Measurements from ENCODE around the gene GDF9. TPM values are rescaled to one million over a fixed set of nuclear protein-coding genes. Genes with fewer than 3 reads are reported as not detected.

Gene GDF9
- total and polyA plus RNA-seq, 10 donors = 0.17 to 0.59 (median 0.37) TPM; not detected in 3

DNA sequence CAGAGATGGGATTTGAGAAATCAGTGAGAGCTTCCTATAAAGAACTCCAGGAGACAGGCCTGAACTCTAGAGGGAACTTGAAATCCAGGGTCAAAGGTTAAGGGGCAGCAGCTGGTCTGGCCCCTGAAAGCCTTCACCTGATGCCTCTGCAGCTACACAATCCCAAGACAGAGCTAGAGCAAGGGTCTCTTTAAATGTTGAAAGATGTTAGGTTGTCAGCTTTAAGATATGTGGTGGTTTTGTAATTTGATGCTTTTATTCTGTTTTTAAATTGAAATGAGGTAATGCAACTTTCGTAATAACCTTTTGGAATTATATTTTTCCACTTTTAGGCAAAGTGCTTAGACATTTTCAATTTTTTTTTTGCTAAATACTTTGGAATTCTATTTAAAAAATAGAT, 50.8 kb downstream of the GDF9 start:
- WGBS, 5 donors = 94 to 98% (median 96%) methylated on average over 1 of the region's 1 CpG
- TF ChIP-seq, protein P1, sequence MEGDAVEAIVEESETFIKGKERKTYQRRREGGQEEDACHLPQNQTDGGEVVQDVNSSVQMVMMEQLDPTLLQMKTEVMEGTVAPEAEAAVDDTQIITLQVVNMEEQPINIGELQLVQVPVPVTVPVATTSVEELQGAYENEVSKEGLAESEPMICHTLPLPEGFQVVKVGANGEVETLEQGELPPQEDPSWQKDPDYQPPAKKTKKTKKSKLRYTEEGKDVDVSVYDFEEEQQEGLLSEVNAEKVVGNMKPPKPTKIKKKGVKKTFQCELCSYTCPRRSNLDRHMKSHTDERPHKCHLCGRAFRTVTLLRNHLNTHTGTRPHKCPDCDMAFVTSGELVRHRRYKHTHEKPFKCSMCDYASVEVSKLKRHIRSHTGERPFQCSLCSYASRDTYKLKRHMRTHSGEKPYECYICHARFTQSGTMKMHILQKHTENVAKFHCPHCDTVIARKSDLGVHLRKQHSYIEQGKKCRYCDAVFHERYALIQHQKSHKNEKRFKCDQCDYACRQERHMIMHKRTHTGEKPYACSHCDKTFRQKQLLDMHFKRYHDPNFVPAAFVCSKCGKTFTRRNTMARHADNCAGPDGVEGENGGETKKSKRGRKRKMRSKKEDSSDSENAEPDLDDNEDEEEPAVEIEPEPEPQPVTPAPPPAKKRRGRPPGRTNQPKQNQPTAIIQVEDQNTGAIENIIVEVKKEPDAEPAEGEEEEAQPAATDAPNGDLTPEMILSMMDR (IDR thresholded peaks at IDR 0.05 in 8 of 11, conservative IDR thresholded peaks at IDR 0.05 in 3 of 11) = no peak
- TF ChIP-seq POLR2AphosphoS5 (IDR thresholded peaks at IDR 0.05) (no peak), POLR2A (IDR thresholded peaks at IDR 0.05) (no peak)
- DNase-seq = no peak
- Histone ChIP-seq H3K4me3 (no peak overlapping the region), H3K36me3 (no peaks in the 10 kb centered on the region), H3K27me3 (replicated peaks in 1 of 7) (peaks cover 0 to 68% (median 53%) of the 10 kb centered on the region in 7 donors), H3K4me1 (peaks cover 10 to 38% (median 26%) of the 10 kb centered on the region in 6 donors), H3K27ac (no peak overlapping the region), H3K9me3 (peaks cover 0 to 4% (median 0%) of the 10 kb centered on the region in 8 donors)
- intact Hi-C loops (cut with DNase I; ENCODE audit: low total_unique reads) = loop anchor here (10.0 kb wide), 1 partner anchor 291 kb away; no protein-coding TSS in a partner anchor

DNA sequence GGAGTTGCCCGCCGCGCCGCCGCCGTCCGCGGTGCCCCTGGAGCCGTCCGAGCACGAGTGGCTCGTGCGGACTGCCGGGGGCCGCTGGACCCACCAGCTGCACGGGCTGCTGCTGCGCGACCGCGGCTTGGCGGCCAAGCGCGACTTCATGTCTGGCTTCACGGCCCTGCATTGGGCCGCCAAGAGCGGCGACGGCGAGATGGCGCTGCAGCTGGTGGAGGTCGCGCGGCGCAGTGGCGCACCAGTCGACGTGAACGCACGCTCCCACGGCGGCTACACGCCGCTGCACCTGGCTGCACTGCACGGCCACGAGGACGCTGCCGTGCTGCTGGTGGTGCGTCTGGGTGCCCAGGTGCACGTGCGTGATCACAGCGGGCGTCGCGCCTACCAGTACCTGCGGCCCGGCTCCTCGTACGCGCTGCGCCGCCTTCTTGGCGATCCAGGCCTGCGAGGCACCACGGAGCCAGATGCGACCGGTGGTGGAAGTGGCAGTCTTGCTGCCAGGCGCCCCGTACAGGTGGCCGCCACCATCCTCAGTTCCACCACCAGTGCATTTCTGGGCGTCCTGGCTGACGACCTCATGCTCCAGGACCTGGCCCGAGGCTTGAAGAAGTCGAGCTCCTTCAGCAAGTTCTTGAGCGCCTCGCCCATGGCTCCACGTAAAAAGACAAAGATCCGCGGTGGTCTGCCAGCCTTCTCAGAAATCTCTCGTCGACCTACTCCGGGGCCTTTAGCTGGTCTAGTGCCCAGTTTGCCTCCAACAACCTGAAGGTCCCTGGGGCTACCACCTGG, 51.6 kb downstream of the GDF9 start:
- peak overlapping the region in 5 of 8 donors; percentile 31 to 65 (median 35) for H3K4me3 ChIP-seq
- TF ChIP-seq POLR2AphosphoS5 (IDR thresholded peaks at IDR 0.05) (no peak), POLR2A (IDR thresholded peaks at IDR 0.05) (no peak)
- TF ChIP-seq, protein P1 (IDR thresholded peaks at IDR 0.05 in 8 of 11, conservative IDR thresholded peaks at IDR 0.05 in 3 of 11) = no peak
- H3K27ac ChIP-seq = no peak overlapping the region
- WGBS, 5 donors = 65 to 95% (median 65%) methylated on average over 16 to 81 of the region's 81 CpGs
- H3K27me3 ChIP-seq (replicated peaks in 1 of 7) = peaks cover 0 to 68% (median 55%) of the 10 kb centered on the region in 7 donors
- H3K36me3 ChIP-seq = no peaks in the 10 kb centered on the region
- peaks cover 0 to 4% (median 0%) of the 10 kb centered on the region in 8 donors for H3K9me3 ChIP-seq
- peaks cover 10 to 30% (median 21%) of the 10 kb centered on the region in 6 donors for H3K4me1 ChIP-seq
- no peak for DNase-seq
- intact Hi-C loops (cut with DNase I; ENCODE audit: low total_unique reads) = loop anchor here (10.0 kb wide), 1 partner anchor 290 kb away; no protein-coding TSS in a partner anchor

DNA sequence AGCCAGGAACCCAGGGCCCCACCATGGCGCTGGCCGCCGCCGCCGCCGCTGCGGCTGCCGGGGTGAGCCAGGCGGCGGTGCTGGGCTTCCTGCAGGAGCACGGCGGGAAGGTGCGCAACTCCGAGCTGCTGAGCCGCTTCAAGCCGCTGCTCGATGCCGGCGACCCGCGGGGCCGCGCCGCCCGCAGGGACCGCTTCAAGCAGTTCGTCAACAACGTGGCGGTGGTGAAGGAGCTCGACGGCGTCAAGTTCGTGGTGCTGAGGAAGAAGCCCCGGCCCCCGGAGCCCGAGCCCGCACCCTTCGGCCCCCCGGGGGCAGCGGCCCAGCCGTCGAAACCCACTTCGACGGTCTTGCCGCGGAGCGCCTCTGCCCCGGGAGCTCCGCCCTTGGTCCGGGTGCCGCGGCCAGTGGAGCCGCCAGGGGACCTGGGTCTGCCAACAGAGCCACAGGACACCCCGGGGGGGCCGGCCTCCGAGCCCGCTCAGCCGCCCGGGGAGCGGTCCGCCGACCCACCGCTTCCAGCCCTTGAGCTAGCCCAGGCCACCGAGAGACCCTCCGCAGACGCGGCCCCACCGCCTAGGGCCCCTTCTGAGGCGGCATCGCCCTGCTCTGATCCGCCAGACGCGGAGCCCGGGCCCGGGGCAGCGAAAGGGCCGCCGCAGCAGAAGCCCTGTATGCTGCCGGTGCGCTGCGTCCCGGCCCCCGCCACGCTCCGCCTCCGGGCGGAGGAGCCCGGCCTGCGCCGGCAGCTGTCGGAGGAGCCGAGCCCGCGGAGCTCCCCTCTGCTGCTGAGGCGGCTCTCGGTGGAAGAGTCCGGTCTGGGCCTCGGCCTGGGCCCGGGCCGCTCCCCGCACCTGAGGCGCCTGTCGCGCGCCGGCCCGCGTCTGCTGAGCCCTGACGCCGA, 52.4 kb downstream of the GDF9 start:
- Histone ChIP-seq H3K4me1 (peaks cover 9 to 25% (median 19%) of the 10 kb centered on the region in 6 donors), H3K9me3 (peaks cover 0 to 4% (median 0%) of the 10 kb centered on the region in 8 donors), H3K36me3 (no peaks in the 10 kb centered on the region), H3K4me3 (peak overlapping the region in 7 of 8 donors; percentile 22 to 65 (median 34)), H3K27ac (no peak overlapping the region), H3K27me3 (replicated peaks in 1 of 7) (peaks cover 0 to 63% (median 49%) of the 10 kb centered on the region in 7 donors)
- peak; percentile 74 for DNase-seq
- intact Hi-C loops (cut with DNase I; ENCODE audit: low total_unique reads) = loop anchor here (10.0 kb wide), 1 partner anchor 289 kb away; no protein-coding TSS in a partner anchor
- no peak for TF ChIP-seq POLR2A (IDR thresholded peaks at IDR 0.05)
- TF ChIP-seq POLR2AphosphoS5 (IDR thresholded peaks at IDR 0.05) = no peak
- TF ChIP-seq, protein P1 (IDR thresholded peaks at IDR 0.05 in 8 of 11, conservative IDR thresholded peaks at IDR 0.05 in 3 of 11) = no peak
- 7 to 10% (median 9%) methylated on average over 27 to 110 of the region's 110 CpGs for WGBS, 5 donors
